Upper lobe of right lung (tissue), 1 donor: ENCODE measurements around the gene NT5DC4. TPM values are rescaled to one million over a fixed set of nuclear protein-coding genes. Genes with fewer than 3 reads are reported as not detected.
A peak's percentile ranks its signal among the peaks of the same experiment; 100 is the strongest.
"Not testable (repeated sequence)": the region's sequence is repeated elsewhere in the genome, so short reads cannot be mapped to it uniquely, and the experiment has no call there.

ENCODE experiments used
- ATAC-seq: fragments of 200-7000 bp; cut with Tn5 transposase; one replicate; pipeline ENCODE4 v1.9.1; 2020; ENCODE audit warnings: mild to moderate bottlenecking, moderate library complexity
- DNase-seq: peaks from one replicate; pipeline ENCODE4 v3.0.0-alpha.2; 2020
- H3K27ac ChIP-seq: fragments of 200-600 bp; one replicate; pipeline ENCODE4 v1.8.0; 2022
- H3K27me3 ChIP-seq: fragments of 200-600 bp; one replicate; pipeline ENCODE4 v1.8.0; 2022; ENCODE audit warnings: mild to moderate bottlenecking
- H3K36me3 ChIP-seq: fragments of 200-600 bp; one replicate; pipeline ENCODE4 v1.8.0; 2022
- H3K4me1 ChIP-seq: fragments of 200-600 bp; one replicate; pipeline ENCODE4 v1.8.0; 2022
- H3K4me3 ChIP-seq: fragments of 200-600 bp; one replicate; pipeline ENCODE4 v1.8.0; 2022; ENCODE audit warnings: mild to moderate bottlenecking
- H3K9me3 ChIP-seq: fragments of 200-600 bp; one replicate; pipeline ENCODE4 v1.8.0; 2022
- CTCF ChIP-seq: fragments of 200-600 bp; IDR thresholded peaks from one replicate; pipeline ENCODE4 v1.8.0; 2022; ENCODE audit warnings: antibody characterized with exemption
- intact Hi-C: fragments of 100-400 bp; cut with DNase I; formaldehyde crosslinking; loops from one replicate; pipeline ENCODE4 v1.11.0; 2022
- total RNA-seq: library from RNA; stranded (reverse); fragmentation: NEBNext Ultra II Directional; extraction: Animal tissue kit (Norgen Biotek cat#: 25700); gene quantifications from one replicate; pipeline ENCODE4 v1.2.1, GENCODE V29; 2021
- donor health status: DM: no; HTN: yes; CAD: no; lungs with severe emphysema.

The NT5DC4 gene
- total RNA-seq, 1 donor from 2014 or later, result not detected

DNA sequence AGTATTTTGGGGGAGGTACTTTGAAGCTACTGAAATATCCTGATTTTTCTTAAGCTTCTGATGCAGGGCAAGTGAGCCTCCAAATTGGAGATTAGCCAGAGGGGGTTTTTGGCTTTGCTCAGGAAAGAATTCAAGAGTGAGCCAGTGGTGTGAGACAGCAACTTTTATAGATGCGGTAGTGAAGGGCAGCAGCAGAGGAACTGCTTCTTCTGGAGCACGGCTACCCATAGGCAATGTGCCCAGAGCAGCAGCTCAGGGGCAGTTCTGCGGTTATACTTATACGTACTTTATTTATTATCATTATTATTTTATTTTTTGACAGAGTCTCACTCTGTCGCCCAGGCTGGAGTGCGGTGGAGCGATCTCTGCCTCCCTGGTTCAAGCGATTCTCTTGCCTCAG lies 19.8 kb upstream of the NT5DC4 start:
- TF ChIP-seq CTCF, result no peak
- peak overlapping the region; percentile 53 for H3K27ac ChIP-seq
- ATAC-seq (peak; percentile 78), DNase-seq (no peak)
- no peaks in the 10 kb centered on the region for H3K36me3 ChIP-seq
- H3K27me3 ChIP-seq, result no peaks in the 10 kb centered on the region
- no peaks in the 10 kb centered on the region for H3K9me3 ChIP-seq
- intact Hi-C loops, result no loop called here
- H3K4me1 ChIP-seq, result peaks cover 6% of the 10 kb centered on the region
- no peak overlapping the region for H3K4me3 ChIP-seq

- no peak for ATAC-seq
- Histone ChIP-seq H3K4me1 (peaks cover 23% of the 10 kb centered on the region), H3K27me3 (no peaks in the 10 kb centered on the region), H3K4me3 (no peak overlapping the region), H3K36me3 (no peaks in the 10 kb centered on the region), H3K27ac (no peak overlapping the region), H3K9me3 (no peaks in the 10 kb centered on the region)
- DNase-seq, result no peak
- intact Hi-C loops, result no loop called here
- no peak for TF ChIP-seq CTCF
Measured at GRCh38 chr2:112703684-112704083, 17.1 kb upstream of the NT5DC4 start.

DNA sequence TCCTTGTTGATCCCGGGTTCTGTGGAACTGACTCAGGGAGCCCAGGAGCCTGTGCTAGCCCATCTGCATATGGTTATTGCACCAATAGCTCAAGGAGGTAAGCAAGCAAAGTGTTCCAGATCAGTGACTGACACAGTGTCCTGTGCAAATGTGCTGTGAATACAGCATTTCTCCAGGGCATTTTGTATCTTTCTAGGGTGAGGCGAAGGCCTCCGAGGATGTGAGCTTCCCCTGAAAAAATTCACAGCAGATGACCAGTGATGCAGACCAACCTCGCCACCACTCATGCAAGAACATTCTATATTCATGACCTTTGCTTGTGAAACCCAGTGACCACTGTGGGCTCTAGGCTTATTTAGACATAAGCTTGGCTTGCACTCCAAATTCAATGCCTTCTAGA lies 15.2 kb upstream of the NT5DC4 start:
- DNase-seq (no peak), ATAC-seq (no peak)
- no peak overlapping the region for H3K4me3 ChIP-seq
- TF ChIP-seq CTCF, result no peak
- intact Hi-C loops, result no loop called here
- H3K27ac ChIP-seq, result no peak overlapping the region
- peaks cover 17% of the 10 kb centered on the region for H3K4me1 ChIP-seq
- no peaks in the 10 kb centered on the region for H3K36me3 ChIP-seq
- H3K27me3 ChIP-seq, result no peaks in the 10 kb centered on the region
- no peaks in the 10 kb centered on the region for H3K9me3 ChIP-seq

DNA sequence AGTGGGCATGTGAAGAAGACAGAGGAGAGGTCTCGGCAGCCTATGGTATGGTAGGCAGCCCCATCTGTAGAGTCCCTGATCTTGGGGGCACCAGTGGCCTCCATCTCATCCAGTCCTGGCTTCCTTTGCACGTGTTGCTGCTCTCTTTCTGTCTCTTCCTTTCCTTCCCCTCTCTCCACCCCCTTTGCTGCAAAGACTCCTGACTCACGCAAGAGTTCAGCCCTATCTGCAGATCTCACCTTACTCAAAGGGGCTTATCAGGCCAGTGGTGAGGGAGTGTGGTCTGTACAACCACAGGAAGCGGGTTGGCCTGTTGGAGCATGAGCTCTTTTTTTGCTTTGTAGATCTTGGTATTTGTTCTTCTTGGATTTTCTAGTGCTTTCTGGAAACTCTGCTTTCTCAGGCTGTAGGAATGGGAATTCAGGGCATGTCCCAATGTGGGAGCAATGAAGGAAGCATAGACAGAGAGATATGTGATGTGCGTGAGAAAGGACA lies 14.6 kb upstream of the NT5DC4 start:
- no peak for TF ChIP-seq CTCF
- Histone ChIP-seq H3K4me3 (no peak overlapping the region), H3K4me1 (peaks cover 17% of the 10 kb centered on the region), H3K36me3 (no peaks in the 10 kb centered on the region), H3K9me3 (no peaks in the 10 kb centered on the region), H3K27ac (no peak overlapping the region), H3K27me3 (no peaks in the 10 kb centered on the region)
- DNase-seq (no peak), ATAC-seq (no peak)
- intact Hi-C loops, result no loop called here

DNA sequence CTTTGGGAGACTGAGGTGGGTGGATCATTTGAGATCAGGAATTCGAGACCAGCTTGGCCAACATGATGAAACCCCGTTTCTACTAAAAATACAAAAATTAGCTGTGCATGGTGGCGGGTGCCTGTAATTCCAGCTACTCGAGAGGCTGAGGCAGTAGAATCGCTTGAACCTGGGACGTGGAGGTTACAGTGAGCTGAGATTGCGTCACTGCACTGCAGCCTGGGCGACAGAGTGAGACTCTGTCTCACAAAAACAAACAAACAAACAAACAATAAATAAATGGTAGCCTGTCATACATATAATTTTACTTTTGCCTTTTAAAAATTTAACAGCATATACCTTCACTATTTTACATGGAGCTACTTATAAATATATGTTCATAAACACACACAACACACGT lies 13.9 kb upstream of the NT5DC4 start:
- H3K36me3 ChIP-seq, H3K4me3 ChIP-seq, DNase-seq, H3K27ac ChIP-seq, intact Hi-C loops, H3K9me3 ChIP-seq, H3K27me3 ChIP-seq, ATAC-seq: not testable (repeated sequence)
- H3K4me1 ChIP-seq, result peaks cover 17% of the 10 kb centered on the region

DNA sequence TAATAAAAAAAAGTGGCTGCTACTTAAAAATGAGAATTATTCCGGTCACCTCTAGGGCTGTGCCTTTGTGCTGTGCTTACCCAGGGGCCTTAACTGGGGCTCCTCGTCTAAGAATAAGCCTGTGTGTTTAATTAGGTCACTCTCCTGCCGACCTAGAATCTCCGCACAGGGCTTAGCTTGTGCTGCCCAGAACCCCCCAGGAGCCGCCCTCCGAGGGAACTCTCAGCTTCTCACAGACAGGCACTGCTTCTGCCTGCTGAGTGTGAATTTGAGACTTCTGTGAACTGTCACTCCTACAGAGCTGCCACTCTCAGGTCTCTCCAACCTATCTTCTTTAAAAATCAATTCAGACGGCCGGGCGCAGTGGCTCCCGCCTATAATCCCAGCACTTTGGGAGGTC lies 11.9 kb upstream of the NT5DC4 start:
- Histone ChIP-seq H3K4me3 (no peak overlapping the region), H3K27me3 (no peaks in the 10 kb centered on the region), H3K4me1 (peaks cover 17% of the 10 kb centered on the region), H3K27ac (peak overlapping the region; percentile 59), H3K36me3 (no peaks in the 10 kb centered on the region), H3K9me3 (no peaks in the 10 kb centered on the region)
- no peak for TF ChIP-seq CTCF
- ATAC-seq (no peak), DNase-seq (no peak)
- intact Hi-C loops, result no loop called here
